Mucosa of rectum (tissue), 2 donors: ENCODE results near the gene ZNF609.

Source experiments
- H3K27ac ChIP-seq, 2 donors: one replicate each; pipeline ENCODE4 v1.7.0; 2013; ENCODE audit warnings: inconsistent platforms in 2 of 2, low read depth in 2 of 2, low read length in 2 of 2
- H3K27me3 ChIP-seq, 2 donors: one replicate each; pipeline ENCODE4 v1.7.0; 2013; ENCODE audit warnings: low read length in 2 of 2; ENCODE audit not compliant: control insufficient read depth in 2 of 2, insufficient read depth in 2 of 2
- H3K36me3 ChIP-seq, 2 donors: one replicate each; pipeline ENCODE4 v1.7.0; 2013; ENCODE audit warnings: low read length in 2 of 2; ENCODE audit not compliant: control insufficient read depth in 2 of 2, insufficient read depth in 2 of 2
- H3K4me1 ChIP-seq, 2 donors: one replicate each; pipeline ENCODE4 v1.7.0; 2013; ENCODE audit warnings: low read length in 2 of 2, mild to moderate bottlenecking in 1 of 2; ENCODE audit not compliant: control insufficient read depth in 2 of 2, insufficient read depth in 2 of 2
- H3K4me3 ChIP-seq, 2 donors: one replicate each; pipeline ENCODE4 v1.7.0; 2013; ENCODE audit warnings: low read length in 2 of 2
- H3K9ac ChIP-seq, 2 donors: one replicate each; pipeline ENCODE4 v1.7.0; 2013; ENCODE audit warnings: low read length in 2 of 2, low read depth in 1 of 2, mild to moderate bottlenecking in 1 of 2
- H3K9me3 ChIP-seq, 2 donors: one replicate each; pipeline ENCODE4 v1.7.0; 2013; ENCODE audit warnings: low read length in 2 of 2; ENCODE audit not compliant: control insufficient read depth in 2 of 2
- donor health status: healthy.
- donor health status: Normal muscosa, but diverticular disease.

ZNF609 gene

DNA sequence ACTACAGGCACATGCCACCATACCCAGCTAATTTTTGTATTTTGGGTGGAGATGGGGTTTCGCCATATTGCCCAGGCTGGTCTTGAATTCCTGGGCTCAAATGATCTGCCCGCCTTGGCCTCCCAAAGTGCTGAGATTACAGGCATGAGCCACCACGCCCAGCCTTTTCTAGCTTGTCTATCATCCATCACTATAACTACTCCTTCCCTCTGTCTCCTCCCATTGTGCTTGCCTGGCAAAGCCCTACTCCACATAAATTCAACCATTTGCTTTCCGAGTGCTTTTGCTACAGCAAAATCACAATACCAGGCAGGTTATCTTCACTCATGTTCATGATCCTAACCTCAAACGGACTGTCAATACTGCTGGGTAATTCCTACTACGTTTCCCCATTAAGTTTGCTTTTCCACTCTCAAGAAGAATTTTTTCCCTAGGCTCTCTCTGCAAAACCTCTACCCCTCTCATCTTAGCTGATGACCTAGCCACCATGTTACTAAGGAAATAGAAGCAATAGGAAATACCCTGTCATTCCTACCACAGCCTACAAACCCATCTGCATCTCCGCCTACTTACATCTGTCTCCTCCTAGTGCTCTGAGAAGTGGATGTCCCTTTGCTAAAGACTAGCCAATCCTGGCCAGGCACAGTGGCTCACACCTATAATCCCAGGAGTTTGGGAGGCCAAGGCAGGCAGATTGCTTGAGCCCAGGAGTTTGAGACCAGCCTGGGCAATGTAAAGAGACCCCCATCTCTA, 250.5 kb downstream of the ZNF609 start:
- Histone ChIP-seq H3K27ac (no peak overlapping the region), H3K27me3 (no peaks in the 10 kb centered on the region), H3K4me1 (no peaks in the 10 kb centered on the region), H3K4me3 (no peak overlapping the region), H3K9me3 (no peaks in the 10 kb centered on the region), H3K36me3 (no peaks in the 10 kb centered on the region), H3K9ac (no peak overlapping the region)

DNA sequence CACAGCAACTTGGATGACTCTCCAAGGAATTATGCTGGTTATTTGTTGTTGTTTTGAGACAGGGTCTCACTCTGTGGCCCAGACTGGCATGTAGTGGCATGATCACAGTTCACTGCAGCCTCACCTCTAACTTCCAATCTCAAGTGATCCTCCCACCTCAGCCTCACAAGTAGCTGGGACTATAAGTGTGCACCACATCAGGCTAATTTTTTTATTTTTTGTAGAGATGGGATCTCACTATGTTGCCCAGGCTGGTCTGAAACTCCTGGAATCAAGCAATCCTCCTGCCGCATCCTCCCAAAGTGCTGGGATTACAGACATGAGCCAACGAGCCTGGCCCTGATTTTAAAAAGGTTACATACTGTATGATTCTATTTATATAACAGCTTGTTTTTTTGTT, 252.0 kb downstream of the ZNF609 start:
- Histone ChIP-seq H3K9me3 (no peaks in the 10 kb centered on the region), H3K4me3 (no peak overlapping the region), H3K4me1 (no peaks in the 10 kb centered on the region), H3K27ac (no peak overlapping the region), H3K36me3 (no peaks in the 10 kb centered on the region), H3K27me3 (no peaks in the 10 kb centered on the region), H3K9ac (no peak overlapping the region)

DNA sequence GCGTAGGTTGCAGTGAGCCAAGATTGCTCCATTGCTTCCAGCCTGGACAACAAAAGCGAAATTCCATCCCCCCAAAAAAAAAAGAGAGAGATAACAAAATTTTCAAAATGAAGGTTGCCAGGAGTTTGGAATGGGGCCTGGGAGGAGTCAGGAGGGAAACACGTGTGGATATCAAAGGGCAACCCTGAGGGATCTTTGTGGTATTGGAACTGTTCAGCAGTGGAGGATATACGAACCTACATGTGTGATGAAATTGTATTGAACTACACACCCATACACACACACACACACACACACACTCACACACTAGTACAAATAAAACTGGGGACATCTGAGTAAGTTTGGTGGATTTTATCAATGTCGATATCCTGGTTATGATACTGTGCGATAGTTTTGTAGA, 253.2 kb downstream of the ZNF609 start:
- H3K27me3 ChIP-seq = no peaks in the 10 kb centered on the region
- no peak overlapping the region for H3K9ac ChIP-seq
- H3K4me1 ChIP-seq = no peaks in the 10 kb centered on the region
- H3K27ac ChIP-seq = no peak overlapping the region
- H3K9me3 ChIP-seq = no peaks in the 10 kb centered on the region
- H3K4me3 ChIP-seq = no peak overlapping the region
- H3K36me3 ChIP-seq = no peaks in the 10 kb centered on the region

DNA sequence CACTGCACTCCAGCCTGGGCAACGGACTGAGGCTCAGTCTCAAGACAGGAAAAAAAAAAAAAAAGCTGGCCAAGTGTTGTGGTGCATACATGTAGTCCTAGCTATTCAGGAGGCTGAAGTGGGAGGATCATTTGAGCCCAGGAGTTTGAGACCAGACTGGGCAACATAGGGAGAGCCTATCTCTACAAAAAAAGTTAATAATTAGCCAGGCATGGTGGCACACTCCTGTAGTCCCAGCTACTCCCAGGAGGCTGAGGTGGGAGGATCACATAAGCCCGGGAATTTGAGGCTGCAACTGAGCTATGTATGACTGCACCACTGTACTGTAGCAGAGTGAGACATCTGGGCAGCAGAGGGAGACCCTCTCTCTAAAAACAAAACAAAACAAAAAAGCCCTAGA, 256.1 kb downstream of the ZNF609 start:
- no peaks in the 10 kb centered on the region for H3K4me1 ChIP-seq
- H3K9ac ChIP-seq = no peak overlapping the region
- no peaks in the 10 kb centered on the region for H3K27me3 ChIP-seq
- no peaks in the 10 kb centered on the region for H3K9me3 ChIP-seq
- no peaks in the 10 kb centered on the region for H3K36me3 ChIP-seq
- no peak overlapping the region for H3K4me3 ChIP-seq
- H3K27ac ChIP-seq = no peak overlapping the region

DNA sequence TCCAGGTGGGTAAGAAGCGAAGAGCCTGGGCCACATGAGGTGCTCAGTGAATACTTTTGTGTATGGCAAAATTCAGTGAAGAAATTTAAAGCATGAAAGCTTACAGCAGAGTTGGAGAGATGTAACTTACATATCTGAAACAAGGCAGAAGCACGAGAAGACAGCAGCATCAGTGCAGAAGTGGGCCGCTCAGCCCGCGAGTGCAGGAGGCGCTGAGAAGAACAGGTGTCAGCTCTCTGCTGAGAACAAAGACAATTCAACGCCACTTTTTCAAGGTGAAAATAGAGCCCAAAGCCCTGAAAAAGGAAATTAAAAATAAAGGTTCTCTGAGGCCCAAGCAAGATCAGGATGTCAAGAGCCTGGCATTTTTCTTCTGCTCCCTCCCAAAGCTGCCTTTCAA, 256.8 kb downstream of the ZNF609 start:
- no peaks in the 10 kb centered on the region for H3K27me3 ChIP-seq
- no peak overlapping the region for H3K27ac ChIP-seq
- no peak overlapping the region for H3K9ac ChIP-seq
- H3K4me3 ChIP-seq = no peak overlapping the region
- H3K36me3 ChIP-seq = no peaks in the 10 kb centered on the region
- H3K4me1 ChIP-seq = no peaks in the 10 kb centered on the region
- H3K9me3 ChIP-seq = no peaks in the 10 kb centered on the region

DNA sequence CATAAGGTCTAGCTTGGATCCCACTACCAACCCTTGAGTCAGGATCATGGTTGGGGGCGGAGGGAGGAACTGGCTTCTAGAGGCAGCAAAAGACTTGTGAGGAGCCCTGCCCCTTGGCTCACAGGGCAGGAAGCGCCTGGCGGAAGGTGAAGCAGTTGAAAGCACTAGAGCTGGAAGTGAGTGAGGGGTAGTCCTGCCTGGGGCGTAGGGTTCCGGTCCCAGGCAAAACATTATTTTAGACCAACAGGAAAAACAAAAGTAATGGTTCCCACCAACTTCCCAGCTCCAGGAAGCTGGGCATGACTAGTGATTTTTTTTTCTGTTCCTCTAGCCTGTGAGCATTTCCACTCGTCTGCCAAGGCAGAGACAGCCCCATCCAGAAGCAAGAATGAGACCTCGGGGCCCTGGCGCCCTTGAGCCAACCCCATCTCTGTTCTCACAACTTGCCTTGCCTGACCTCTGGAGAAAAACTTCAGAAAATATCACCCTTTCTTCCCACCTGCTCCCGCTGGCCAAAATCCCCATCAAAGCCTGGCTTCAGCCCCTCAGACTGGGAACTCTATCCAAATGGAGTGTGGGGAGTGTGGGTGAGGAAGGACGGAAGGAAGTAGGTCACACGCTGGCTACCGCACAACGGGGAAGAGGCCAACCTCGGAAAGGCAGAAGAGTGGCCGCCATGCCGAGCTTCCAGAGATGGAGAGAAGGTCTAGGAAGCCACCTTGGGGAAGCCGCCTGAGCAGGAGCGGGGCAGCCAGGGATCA, 257.5 kb downstream of the ZNF609 start:
- Histone ChIP-seq H3K9ac (no peak overlapping the region), H3K4me1 (no peaks in the 10 kb centered on the region), H3K36me3 (no peaks in the 10 kb centered on the region), H3K4me3 (no peak overlapping the region), H3K27me3 (no peaks in the 10 kb centered on the region), H3K9me3 (no peaks in the 10 kb centered on the region), H3K27ac (peak overlapping the region; percentile 37 to 43)

DNA sequence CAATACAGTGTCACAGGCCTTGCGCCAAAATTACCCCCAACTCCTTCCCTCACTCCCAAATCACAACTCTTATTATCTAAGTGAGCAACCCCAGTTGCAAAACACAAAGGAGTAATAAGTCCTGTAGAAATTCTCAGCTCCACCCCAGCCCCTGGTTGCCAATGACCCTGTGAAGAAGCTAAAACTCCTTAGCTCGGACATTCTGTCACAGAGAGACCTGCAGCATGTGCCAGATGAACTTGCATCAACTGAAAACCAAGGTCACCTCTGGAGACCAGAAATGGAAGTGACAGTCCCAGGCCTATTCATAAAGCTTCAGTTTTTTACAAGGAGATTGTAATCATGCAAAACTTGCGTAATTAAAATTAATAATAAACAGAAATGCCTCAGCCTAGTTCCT, 259.8 kb downstream of the ZNF609 start:
- Histone ChIP-seq H3K27me3 (no peaks in the 10 kb centered on the region), H3K4me1 (no peaks in the 10 kb centered on the region), H3K9ac (no peak overlapping the region), H3K9me3 (no peaks in the 10 kb centered on the region), H3K36me3 (no peaks in the 10 kb centered on the region), H3K27ac (no peak overlapping the region), H3K4me3 (no peak overlapping the region)

DNA sequence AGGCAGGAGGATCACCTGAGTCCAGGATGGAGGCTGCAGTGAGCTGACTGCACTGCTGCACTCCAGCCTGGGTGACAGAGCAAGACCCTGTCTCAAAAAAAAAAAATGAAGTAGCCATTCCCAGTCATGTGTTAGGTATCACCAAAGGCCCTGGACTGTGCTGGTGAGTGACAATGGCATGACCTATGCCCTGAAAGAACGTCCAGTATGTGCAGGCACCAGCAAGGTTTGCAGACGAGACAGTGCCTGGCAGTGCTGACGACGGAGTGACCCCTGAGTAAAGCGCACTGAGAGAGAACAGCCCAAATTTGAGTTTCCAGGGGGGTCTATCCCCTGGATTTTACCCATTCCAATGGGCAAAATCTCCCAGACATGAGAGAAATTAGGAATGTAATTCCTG, 269.8 kb downstream of the ZNF609 start:
- Histone ChIP-seq H3K9ac (no peak overlapping the region), H3K36me3 (no peaks in the 10 kb centered on the region), H3K27ac (no peak overlapping the region), H3K4me3 (no peak overlapping the region), H3K4me1 (no peaks in the 10 kb centered on the region), H3K9me3 (no peaks in the 10 kb centered on the region), H3K27me3 (no peaks in the 10 kb centered on the region)

DNA sequence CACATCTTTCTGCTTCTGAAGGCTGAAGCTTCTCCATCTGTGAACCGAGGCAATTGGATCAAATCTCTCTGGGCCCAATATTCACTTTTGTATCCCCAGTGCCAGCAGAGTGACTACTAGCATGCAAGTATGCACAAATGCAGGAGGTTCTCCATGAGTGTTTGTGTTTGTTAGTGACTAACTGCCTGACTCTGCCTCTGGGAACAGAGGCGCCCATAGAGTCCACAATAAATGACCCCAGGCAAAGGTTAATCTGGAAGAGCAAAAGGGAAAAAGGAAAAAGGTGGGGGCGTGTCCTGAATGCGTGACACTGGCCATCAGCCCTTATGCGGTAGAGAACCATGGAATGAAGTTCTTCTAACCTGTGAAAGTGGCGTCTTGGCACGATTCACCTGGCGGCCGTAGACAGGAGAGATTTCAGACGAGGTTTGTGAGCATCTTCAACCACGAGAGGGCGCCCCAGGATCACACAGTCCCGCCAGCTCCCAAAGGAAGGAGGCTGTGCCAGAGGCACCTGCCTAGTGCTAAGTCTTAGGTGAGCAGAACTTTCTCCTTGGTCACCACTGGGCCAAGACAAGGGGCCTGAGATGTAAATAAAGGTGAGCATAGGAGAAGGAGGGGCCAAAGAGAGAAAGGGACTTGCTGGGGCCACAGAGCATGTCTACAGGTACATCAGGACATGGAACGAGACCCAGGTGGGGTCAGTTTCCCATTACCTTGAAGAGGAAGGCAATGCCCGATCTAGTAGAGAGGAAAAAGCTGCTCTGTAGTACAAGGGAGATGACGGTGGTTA, 270.8 kb downstream of the ZNF609 start:
- no peaks in the 10 kb centered on the region for H3K36me3 ChIP-seq
- no peak overlapping the region for H3K27ac ChIP-seq
- no peaks in the 10 kb centered on the region for H3K27me3 ChIP-seq
- H3K4me1 ChIP-seq = no peaks in the 10 kb centered on the region
- no peak overlapping the region for H3K4me3 ChIP-seq
- H3K9me3 ChIP-seq = no peaks in the 10 kb centered on the region
- H3K9ac ChIP-seq = no peak overlapping the region

DNA sequence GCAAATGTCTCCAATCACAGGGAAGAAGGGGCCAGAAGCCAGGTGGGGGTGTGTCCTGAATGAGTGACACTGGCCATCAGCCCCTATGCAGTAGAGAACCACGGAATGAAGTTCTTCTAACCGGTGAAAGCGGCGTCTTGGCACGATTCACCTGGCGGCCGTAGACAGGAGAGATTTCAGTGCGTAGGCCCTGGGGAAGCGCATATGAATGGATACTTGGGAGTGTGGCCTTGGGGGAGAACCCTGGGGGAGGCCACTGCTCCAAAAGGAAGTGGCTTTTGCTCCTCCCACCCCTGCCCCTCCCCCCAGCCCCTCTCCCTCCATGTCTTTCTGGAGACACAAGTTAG, 271.4 kb downstream of the ZNF609 start:
- no peaks in the 10 kb centered on the region for H3K27me3 ChIP-seq
- H3K36me3 ChIP-seq = no peaks in the 10 kb centered on the region
- H3K4me1 ChIP-seq = no peaks in the 10 kb centered on the region
- no peak overlapping the region for H3K27ac ChIP-seq
- no peak overlapping the region for H3K9ac ChIP-seq
- no peaks in the 10 kb centered on the region for H3K9me3 ChIP-seq
- H3K4me3 ChIP-seq = no peak overlapping the region
